BE2C (cell line): ENCODE results near the gene ACBD7. TPM values are rescaled to one million over a fixed set of nuclear protein-coding genes. Genes with fewer than 3 reads are reported as not detected.

Source experiments
- DNase-seq: peaks from one replicate; pipeline ENCODE4 v3.0.0-alpha.2; 2020
- H3K27me3 ChIP-seq: fragments of 250-450 bp; sonication (Bioruptor Pico); 2 replicates; pipeline ENCODE4 v1.5.1; 2020; ENCODE audit warnings: mild to moderate bottlenecking
- H3K36me3 ChIP-seq: fragments of 250-450 bp; sonication (Bioruptor Pico); 2 replicates; pipeline ENCODE4 v1.5.1; 2020; ENCODE audit warnings: mild to moderate bottlenecking
- H3K4me1 ChIP-seq: fragments of 250-450 bp; sonication (Bioruptor Pico); 2 replicates; pipeline ENCODE4 v1.5.1; 2020
- H3K4me3 ChIP-seq: 2 replicates; pipeline ENCODE4 v1.5.1; 2011; ENCODE audit warnings: low read depth, low read length
- H3K9me3 ChIP-seq: fragments of 250-450 bp; sonication (Bioruptor Pico); 2 replicates; pipeline ENCODE4 v1.5.1; 2020
- CTCF ChIP-seq: IDR thresholded peaks from 2 replicates; pipeline ENCODE4 v1.5.1; 2012; ENCODE audit warnings: mild to moderate bottlenecking, low read depth, low read length
- polyA plus RNA-seq: library from polyadenylated mRNA; unstranded; fragments of >200 nt; gene quantifications from one replicate; pipeline ENCODE4 v1.2.1, GENCODE V29; 2012; ENCODE audit warnings: low read depth, missing spikeins; ENCODE audit not compliant: insufficient read length, insufficient read depth

ACBD7 gene
- not detected for polyA plus RNA-seq

GRCh38 chr10:15088428-15089261 lies at the start of gene ACBD7:
ACBD7 (minus strand) TSS chr10:15088776; CDS start chr10:15088728, 48 bp downstream.
- peak; percentile 88 for DNase-seq
- Histone ChIP-seq H3K9me3 (no peaks in the 10 kb centered on the region), H3K36me3 (no peaks in the 10 kb centered on the region)

GRCh38 chr10:15137636-15138035 lies 49.1 kb upstream of the ACBD7 start:
- no peak for DNase-seq
- Histone ChIP-seq H3K36me3 (no peaks in the 10 kb centered on the region), H3K4me1 (no peaks in the 10 kb centered on the region), H3K27me3 (no peaks in the 10 kb centered on the region), H3K9me3 (no peaks in the 10 kb centered on the region), H3K4me3 (no peak overlapping the region)
- TF ChIP-seq CTCF: no peak

More at GRCh38 chr10:15088428-15089261, at the start of gene ACBD7:
- no peak for TF ChIP-seq CTCF
- Histone ChIP-seq H3K27me3 (no peaks in the 10 kb centered on the region), H3K4me3 (peak within 1 kb of the TSS; percentile 61), H3K4me1 (no peaks in the 10 kb centered on the region)

GRCh38 chr10:15137036-15137359 lies 48.4 kb upstream of the ACBD7 start:
- no peak for TF ChIP-seq CTCF
- H3K4me3 ChIP-seq: no peak overlapping the region

GRCh38 chr10:15136129-15137035 lies 47.8 kb upstream of the ACBD7 start:
- H3K9me3 ChIP-seq: no peaks in the 10 kb centered on the region
- H3K4me1 ChIP-seq: no peaks in the 10 kb centered on the region
- DNase-seq: no peak
- H3K36me3 ChIP-seq: no peaks in the 10 kb centered on the region
- TF ChIP-seq CTCF: no peak
- H3K4me3 ChIP-seq: no peak overlapping the region
- no peaks in the 10 kb centered on the region for H3K27me3 ChIP-seq

More at GRCh38 chr10:15137036-15137359, 48.4 kb upstream of the ACBD7 start:
- H3K9me3 ChIP-seq: no peaks in the 10 kb centered on the region
- H3K36me3 ChIP-seq: no peaks in the 10 kb centered on the region
- DNase-seq: no peak
- no peaks in the 10 kb centered on the region for H3K4me1 ChIP-seq
- H3K27me3 ChIP-seq: no peaks in the 10 kb centered on the region

- no peak overlapping the region for H3K4me3 ChIP-seq
- no peak for TF ChIP-seq CTCF
- H3K27me3 ChIP-seq: no peaks in the 10 kb centered on the region
- H3K36me3 ChIP-seq: no peaks in the 10 kb centered on the region
- H3K4me1 ChIP-seq: no peaks in the 10 kb centered on the region
- no peak for DNase-seq
- H3K9me3 ChIP-seq: no peaks in the 10 kb centered on the region
Observed at GRCh38 chr10:15131330-15131729, 42.8 kb upstream of the ACBD7 start.
